Activated T-cell treated with anti-CD3 and anti-CD28 coated beads for 4 hours (primary cell): ENCODE data around the gene CCNK.

Experiments used
- DNase-seq: peaks from one replicate; pipeline ENCODE4 v3.0.0-alpha.2; 2020

CCNK gene

DNA sequence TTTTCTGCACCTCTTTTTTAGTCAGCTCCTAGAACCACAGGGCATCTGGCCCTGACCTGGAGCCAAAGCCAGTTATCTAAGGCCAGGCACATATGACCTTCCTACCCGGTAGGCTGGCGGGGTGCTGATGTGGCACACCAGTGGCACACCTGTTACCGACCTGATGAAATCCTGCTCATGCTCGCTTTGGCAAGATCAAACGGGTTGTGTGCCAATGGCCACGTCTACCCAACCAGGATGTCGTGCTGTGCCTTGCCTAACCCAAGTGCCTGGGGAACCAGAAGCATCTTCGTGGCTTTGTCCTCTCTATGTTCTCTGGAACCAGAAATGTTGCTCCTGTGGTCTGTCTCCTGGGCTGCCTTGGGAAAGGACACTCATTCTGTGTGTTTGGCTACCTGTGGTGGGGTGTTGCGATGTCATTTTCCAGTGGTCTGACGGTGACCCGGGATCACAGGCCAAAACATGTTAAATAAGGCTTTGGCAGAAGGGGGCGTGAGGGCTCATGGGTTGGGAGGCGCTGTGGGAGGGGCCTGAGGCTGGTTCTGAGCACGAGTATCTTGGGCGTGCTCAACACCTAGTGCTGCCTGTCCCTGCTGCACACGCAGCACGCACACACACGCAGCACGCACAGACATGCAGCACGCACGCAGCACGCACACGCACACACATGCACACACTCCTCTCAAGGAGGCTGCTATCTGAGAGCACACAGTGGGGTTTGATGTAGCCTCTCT is 27.9 kb downstream of the CCNK start:
- DNase-seq: no peak

DNA sequence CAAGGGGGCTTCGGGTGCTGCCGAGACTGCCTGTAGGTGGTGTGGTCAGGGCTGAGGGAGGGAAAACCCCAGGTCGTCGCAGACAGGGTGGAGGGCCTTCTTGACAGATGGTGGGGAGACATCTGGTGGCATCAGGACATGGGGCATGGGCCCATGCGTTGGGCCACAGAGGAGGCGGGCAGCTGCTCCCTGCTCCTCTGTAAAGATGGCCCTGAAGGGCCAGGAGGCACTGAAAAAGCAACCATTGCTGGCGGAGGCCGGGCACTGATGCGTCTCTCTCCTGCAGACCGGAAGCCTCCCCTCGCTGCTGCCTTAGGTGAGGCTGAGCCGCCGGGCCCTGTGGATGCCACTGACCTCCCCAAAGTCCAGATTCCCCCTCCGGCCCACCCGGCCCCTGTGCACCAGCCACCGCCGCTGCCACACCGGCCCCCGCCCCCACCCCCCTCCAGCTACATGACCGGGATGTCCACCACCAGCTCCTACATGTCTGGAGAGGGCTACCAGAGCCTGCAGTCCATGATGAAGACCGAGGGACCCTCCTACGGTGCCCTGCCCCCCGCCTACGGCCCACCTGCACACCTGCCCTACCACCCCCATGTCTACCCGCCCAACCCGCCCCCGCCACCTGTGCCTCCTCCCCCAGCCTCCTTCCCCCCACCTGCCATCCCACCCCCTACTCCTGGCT is 28.8 kb downstream of the CCNK start:
- DNase-seq: no peak

GRCh38 chr14:99510556-99511139 is 29.4 kb downstream of the CCNK start:
- DNase-seq: no peak

GRCh38 chr14:99511421-99512109 is 30.4 kb downstream of the CCNK start:
- no peak for DNase-seq

DNA sequence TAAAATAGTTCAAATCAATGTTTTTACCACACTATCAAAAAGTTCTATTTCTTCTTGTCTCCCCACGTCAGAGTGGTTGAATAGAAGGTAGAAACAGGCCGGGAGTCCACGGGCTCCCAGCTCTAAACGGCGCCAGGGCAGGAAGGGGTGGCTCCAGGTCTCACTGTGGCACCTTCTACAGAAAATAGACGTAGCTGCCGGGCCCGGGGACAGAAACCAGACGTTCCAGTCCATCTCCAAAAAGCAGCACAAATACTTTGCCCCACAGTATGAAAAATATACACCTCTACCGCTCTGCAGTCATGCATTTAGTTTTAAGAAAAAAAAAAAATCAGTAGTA is 30.9 kb downstream of the CCNK start:
- no peak for DNase-seq

GRCh38 chr14:99512571-99513182 is 31.5 kb downstream of the CCNK start:
- no peak for DNase-seq

GRCh38 chr14:99513183-99513694 is 32.0 kb downstream of the CCNK start:
- no peak for DNase-seq

- no peak for DNase-seq
These were observed 32.8 kb downstream of the CCNK start for GRCh38 chr14:99513946-99514551.

DNA sequence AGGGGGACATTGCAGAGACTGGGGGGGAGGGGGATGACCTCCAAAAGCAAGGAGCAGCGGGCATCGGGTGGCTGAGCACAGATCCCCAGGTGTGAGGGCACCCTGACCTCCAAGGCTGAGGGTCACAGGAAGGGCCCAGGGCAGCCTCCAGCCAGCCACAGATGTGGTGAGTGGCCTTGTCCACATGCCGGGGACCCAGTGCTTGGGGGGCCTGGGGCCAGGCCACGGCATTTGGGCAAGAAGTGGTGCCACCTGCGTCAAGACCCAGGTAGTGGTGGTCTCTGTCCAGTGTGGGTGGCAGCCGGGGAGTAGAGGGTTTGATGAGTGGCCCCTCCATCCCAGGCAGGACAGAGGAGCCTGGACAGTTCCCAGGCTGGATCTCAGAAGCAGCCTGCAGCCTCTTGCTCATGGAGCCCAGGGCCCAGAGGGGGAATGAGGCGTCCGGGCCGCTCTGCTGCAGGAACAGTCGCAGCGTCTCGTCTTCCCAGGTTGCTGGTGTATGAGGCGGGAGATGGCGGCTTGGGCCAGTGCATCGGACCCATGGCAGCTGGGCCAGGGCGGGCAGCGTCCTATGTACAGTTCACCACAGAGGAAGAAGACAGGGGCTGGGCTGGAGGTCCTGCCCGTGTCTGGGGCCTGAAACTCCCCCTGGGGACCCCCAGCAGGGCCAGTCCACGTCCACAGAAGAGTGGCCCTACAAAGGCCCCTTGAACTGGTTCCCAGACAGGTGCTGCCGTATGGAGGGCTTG is 33.5 kb downstream of the CCNK start:
- no peak for DNase-seq

DNA sequence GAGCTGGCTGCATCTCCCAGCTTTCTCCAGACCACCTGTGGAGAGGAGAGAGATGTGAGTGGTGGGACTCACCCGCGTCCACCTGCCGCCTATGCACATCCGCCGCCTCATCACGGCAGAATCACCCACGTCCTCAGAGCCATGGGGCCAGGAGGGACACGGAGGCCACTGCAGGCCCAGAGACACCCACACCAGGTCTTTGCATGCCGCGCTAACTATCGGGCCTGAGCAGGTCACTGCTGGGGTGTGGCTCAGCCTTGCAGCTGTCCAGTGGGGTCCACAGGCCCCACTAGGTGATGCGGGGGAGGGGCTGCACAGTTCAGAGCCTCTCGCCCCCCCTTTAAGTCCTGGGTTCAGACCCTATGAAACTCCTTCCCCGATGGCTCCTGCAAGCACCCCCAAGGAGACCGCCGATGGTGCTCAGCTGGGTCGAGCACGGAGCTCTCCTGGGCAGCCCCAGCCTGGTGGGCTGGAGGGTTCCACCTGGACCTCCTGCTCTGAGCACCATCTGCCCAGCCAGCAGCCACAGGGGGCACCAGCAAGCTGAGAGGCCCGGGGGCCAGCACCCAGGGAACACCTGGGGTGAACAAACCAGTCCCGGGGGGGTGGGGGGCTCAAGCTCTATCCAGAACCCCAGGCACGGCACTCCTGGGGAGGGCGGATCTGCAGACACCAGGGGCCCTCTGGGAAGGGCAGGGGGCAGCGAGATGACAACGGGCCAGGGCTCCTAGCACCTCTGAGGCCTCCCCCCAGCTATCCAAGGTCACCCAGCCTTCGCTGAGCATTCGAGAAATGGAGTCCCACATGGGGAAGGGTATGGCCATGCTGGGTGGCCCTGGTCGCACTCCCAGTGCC is 34.3 kb downstream of the CCNK start:
- DNase-seq: no peak

DNA sequence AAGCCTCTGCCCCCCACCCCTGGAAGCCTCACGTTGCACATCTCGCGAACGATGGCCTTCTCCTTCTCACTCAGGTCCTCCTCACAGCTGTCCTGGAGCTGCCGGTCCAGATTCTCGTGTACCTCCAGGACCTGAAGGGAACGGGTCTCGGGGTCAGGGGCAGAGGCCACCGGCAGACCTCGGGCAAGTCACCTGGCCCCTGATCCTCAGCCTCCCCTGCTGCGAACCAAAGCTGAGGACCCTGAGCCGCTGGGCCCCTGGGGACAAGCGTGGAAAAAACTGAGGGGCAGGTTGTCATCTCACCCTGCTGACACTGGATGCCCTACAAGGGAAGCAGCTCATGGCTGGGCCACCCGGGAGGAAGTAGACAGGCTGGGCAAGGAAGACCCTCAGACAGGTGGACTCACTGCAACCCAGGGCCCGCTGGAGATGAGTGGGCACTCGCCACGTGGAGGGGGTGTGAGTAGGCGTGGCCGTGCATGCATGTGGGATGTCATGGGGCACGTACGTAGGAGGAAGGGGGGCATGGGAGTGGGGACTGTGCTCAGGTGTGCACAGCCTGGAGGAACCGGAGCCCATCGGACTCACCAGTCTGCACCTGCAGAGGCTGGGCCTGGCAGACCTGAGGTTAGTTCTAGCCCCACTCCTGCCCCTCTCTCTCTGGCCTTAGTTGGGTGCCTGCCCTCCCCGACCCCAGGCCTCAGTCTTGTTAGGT is 35.1 kb downstream of the CCNK start:
- no peak for DNase-seq

- DNase-seq: no peak
These were observed 35.8 kb downstream of the CCNK start for GRCh38 chr14:99516871-99517642.

- no peak for DNase-seq
These were observed 36.6 kb downstream of the CCNK start for GRCh38 chr14:99517643-99518381.

DNA sequence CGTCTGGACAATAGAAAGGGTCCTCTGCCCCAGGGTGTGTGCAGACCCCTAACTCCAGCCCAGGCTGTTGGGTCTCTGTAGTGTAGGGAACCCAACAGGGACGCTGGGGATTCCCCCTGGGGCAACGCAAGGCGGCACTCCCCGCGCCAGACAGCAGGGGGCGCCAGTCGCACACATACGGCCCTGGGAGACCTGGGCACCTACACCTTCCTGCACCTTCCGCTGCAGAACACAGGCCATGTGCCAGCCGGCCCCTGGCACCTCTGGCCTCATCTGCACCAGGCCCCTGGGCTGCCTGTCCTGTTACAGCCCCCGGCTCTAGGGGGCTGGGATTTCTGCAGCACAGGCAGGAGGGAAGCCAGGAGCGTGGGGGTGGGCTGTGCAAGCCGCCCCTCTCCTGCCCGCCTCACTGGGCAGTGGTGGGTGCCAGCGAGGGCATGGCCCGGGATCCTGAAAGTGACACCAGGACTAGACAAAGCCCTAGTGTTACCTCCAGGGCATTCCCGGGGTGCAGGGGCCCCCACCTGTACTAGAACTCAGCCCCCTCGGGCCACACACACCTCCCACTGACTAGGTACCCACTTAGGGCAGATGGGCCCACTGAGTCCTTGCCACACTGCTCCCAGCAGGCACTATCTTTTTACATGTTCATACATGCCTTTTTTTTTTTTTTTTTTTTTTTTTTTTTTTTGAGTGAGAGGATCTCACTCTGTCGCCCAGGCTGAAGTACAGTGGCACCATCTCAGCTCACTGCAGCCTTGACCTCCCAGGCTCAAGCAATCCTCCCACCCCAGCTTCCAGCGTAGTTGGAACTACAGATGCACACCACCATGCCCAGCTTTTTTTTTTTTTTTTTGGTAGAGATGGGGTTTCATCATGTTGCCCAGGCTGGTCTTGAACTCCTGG is 37.5 kb downstream of the CCNK start:
- peak; percentile 79 for DNase-seq

- no peak for DNase-seq
These were observed 38.2 kb downstream of the CCNK start for GRCh38 chr14:99519347-99519881.

- no peak for DNase-seq
These were observed 38.8 kb downstream of the CCNK start for GRCh38 chr14:99519931-99520421.

DNA sequence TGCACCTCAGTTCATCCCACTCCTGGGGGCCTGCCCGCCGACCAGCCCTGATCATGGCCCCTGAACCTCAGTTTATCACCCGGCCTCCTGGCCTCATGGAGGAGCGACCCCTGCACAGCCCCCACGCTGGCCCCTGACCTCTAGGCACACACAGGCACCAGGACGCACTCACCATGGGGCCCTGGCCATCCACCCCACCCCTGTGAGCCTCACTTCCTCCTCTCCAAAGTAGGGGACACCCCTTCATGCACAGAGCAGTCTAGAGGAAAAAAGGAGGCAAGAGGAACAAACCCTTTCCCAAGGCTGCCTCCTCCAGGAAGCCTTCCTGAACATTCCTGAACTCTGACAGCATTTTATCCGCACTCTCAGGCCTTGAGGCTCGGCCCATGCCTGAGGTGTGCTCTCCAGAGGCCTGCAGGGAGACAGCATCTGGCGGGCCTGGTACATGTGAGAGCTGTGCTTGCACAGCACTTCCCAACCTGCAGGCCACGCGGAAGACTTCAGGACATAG is 39.4 kb downstream of the CCNK start:
- DNase-seq: no peak
